ENCODE measurements around the gene TTC3.

Gene TTC3

DNA sequence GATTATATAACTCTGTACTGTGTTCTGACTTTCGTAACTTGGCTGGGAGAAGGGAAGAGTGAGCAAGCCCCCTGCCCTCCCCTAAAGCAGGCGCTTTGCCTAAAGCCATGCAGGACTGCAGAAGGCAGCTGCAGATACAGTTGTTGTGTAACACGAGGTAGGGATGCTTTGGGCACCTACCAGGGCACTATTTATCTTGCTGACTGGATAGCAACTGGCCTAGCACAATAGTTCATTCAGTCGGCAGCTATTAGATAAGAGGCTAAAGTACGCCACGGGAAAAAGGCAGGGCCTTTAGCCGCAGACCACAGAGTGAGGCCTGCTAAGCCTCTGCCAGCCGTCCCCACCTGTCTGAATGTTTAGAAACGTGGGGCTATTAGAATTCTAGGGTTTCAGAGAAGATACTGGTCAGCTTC lies 80.9 kb downstream of the TTC3 start:
- DNase-seq = no peak

GRCh38 chr21:37155186-37155585 lies 82.1 kb downstream of the TTC3 start:
- DNase-seq = no peak

DNA sequence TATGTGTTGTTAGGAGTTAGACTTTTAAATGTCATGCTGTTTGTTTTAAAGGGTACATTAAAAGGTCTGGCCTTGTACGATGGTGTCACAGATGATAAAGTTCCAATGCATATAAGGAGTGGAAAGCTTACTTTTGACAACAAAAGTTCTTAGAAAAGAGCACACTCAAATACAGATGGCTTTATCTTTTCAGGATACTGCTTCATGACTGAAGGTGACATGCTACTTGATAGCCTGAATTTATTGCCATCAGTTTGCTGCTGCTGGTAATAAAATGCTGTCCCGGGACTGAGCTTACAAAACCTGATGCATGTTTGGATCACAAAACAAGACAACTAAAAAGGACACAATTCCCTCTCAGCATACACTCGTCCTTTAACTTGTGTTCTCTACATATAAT lies 84.9 kb downstream of the TTC3 start:
- no peak for DNase-seq

DNA sequence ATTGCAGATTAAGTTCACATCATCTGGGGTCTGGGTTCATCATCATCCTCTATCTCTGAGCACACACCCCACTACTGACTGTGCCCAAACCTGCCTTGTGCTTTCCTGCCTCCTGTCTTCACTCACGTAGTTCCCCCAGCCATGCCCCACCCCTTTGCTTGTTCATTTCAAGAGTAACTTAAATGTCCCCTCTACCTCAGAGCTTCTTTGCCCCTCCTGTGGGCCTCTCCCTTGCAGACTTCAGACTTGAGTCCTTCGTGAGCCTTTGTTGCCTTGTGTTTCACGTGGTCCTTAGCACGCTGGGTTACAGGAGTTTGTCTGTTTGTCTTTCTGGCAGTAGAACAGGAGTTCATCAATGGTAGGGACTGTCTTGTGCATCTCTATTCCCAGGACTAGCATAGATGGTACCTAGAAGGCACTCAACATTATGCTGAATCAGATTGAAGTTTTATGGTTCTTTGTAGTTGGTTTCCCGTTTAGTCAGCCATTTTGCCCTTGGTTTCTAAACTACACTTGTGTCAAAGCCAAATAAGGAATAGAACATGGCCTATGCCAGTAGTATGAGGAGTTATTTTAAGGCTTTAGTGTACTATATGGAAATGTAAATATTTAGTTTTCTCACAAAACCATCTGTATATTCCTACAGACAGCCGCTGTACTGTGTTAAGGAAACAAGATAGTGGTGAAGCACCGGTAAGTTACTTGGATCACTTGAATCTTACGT lies 86.2 kb downstream of the TTC3 start:
- DNase-seq = no peak

- no peak for DNase-seq
These were observed 86.9 kb downstream of the TTC3 start for GRCh38 chr21:37159949-37160348.

DNA sequence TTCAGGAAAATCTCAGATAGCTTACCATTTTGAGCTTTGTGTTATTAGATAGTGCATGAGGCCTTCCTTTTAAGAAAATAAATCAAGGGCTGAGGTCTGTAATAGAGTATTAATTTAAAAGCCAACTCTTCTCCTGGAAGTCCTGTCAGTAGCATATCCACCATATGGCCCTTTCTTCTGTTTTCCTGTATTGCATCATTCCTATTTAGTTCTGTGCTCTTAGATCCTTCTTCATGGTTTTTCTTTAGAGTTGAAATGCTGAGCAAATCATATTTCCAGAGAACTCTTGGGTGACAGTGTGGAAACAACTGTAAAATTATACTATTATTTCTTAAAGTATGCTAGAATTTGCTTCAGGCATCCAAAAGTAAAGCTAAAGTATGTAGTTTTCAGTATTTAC lies 91.7 kb downstream of the TTC3 start:
- DNase-seq = no peak

DNA sequence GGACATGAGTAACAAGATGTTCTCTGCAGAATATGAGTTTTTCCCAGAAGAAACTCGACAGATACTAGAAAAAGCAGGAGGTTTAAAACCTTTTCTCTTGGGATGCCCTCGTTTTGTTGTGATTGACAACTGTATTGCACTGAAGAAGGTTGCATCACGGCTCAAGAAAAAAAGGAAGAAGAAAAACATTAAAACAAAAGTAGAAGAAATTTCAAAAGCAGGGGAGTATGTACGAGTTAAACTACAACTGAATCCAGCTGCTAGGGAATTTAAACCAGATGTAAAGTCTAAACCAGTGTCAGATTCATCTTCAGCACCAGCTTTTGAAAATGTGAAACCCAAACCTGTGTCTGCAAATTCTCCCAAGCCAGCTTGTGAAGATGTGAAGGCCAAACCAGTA lies 92.5 kb downstream of the TTC3 start:
- no peak for DNase-seq

- peak; percentile 19 for DNase-seq
These were observed 93.7 kb downstream of the TTC3 start for GRCh38 chr21:37166733-37167132.

DNA sequence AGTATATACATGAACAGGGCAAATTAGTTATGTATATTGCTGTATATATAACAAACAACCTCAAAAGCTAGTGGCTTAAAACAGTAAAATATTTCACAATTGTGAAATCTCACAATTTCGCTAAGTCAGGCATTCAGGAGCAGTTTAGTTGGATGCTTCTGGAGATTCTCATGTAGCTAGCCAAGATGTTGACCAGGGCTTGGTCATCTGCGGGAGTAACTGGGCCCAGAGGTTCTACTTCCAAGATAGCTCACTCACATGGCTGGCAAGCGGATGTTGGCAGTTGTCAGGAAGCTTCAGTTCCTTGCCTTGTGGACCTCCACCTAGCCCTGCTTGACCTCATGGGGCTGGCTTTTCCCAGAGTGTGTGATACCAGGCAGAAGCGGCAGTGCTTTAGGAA lies 95.6 kb downstream of the TTC3 start:
- no peak for DNase-seq

DNA sequence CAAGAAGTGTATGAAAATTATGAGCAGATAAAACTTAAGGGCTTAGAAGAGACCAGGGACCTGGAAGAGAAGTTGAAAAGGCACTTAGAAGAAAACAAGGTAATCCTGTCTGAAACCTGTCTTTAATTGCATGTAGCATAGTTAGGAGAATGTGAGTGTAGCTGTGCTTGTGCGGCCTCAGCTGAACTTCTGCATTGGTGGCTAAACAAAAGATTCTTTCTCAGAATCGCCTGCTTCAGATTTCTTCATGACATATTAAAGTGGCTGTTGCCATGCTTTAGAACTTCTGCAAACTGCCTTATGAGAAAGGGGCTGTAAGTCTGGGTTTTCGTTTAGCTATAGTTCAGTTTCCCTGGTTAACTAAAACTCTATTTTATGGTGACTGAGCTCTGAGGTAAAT lies 99.6 kb downstream of the TTC3 start:
- DNase-seq = no peak

GRCh38 chr21:37176716-37177115 lies 103.7 kb downstream of the TTC3 start:
- no peak for DNase-seq

DNA sequence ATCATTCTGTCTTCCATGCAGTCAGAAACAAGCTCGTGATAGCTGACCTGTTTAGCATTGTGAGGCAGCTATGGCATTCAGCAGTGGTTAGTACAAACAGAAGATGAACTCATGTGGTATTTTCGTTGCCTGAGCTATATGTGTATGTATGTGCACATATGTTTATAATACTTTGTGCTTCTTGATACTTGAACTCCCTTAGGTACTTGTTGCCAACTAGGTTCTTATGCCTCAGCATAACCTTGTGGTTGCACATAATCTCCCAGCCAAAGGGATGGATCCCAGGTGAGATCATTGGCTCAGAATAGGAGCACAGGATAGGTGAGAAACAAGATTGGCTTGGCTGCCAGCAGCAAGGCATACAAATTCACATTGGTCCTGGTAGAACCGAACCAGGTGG lies 108.0 kb downstream of the TTC3 start:
- no peak for DNase-seq

GRCh38 chr21:37182222-37182621 lies 109.2 kb downstream of the TTC3 start:
- DNase-seq = no peak

GRCh38 chr21:37183749-37184148 lies 110.7 kb downstream of the TTC3 start:
- DNase-seq = no peak

DNA sequence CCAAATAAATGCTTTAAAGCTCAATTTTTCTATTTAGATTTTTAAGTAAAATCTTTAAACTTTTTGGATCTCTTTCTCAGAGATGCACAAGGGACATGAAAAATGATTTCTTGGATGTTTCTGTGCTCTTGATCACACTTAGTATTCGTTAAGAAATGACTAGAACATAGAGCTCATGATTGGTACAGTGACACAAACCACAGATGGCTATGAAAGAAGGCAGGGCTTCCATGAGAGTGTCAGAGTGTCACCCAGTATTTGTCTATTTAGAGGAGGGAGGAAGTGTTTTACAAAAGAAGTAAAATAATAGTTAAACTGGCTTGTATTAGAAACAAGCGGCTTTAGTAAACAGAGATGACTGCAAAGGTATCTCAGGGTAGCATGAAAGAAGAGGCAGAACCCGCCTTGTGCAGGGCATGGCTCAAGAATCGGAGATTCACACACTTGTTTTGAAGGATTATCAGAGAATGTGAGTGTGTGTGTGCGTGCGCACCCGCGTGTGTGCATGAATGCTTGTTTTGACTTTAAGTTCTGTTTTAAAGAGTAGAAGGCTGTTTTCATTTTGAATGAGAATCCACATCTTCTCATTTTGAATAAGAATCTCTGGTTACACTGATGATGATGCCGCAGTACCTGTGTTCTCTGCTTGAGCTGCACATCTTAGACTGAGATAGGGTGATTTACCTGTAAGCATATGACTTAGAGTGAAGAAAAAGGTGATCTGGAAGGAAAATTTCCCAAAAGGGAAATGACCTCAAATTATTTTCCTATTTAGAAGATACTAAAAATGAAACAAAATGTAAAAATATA lies 111.9 kb downstream of the TTC3 start:
- no peak for DNase-seq

- DNase-seq = no peak
These were observed 113.9 kb downstream of the TTC3 start for GRCh38 chr21:37186983-37187382.

GRCh38 chr21:37188825-37189224 lies 115.8 kb downstream of the TTC3 start:
- no peak for DNase-seq

- no peak for DNase-seq
These were observed 119.0 kb downstream of the TTC3 start for GRCh38 chr21:37192019-37192418.

DNA sequence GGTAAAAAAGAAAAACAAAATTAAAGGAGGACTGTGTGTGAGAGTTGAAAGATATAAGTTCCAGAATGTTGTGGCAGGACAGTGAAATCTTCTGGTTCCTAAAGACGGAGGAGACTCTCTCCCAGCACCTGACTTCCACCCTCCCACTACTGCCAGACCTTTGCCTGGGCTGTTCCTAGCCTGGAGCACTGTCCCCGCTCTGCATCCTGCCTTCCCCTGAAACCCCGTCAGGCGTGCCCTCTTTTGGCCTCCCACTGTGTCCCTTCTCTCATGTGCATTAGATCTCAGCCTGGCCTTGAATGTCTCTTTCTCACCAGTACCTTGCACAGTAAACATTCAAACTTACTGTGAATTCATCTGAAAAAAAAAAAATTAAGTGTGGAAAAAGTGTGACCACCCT lies 120.0 kb downstream of the TTC3 start:
- DNase-seq = no peak

GRCh38 chr21:37193676-37194075 lies 120.6 kb downstream of the TTC3 start:
- no peak for DNase-seq

DNA sequence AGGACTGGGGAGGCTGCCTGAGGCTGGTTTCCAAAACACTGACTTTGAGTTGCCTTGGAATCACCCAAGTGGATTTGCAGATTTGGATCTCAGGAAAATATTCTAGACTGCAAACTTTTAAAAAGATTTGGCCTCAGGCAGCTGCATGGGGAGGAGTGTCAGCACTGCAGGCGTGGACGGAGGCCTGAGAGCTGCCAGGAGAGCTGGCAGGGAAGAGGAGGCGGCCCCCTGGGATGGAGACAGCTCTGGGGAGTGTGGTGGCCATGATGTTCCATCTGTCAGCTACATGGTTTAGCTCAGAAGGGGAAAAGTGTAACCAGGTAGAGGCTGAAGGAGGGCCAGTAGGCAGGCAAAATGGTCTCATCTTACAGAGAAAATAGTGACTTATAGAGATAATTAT lies 122.0 kb downstream of the TTC3 start:
- DNase-seq = no peak

GRCh38 chr21:37195610-37196009 lies 122.6 kb downstream of the TTC3 start:
- DNase-seq = no peak

- no peak for DNase-seq
These were observed 123.8 kb downstream of the TTC3 start for GRCh38 chr21:37196847-37197246.

- DNase-seq = no peak
These were observed 124.7 kb downstream of the TTC3 start for GRCh38 chr21:37197746-37198145.

Data from CD4-positive, alpha-beta T cell treated with Interleukin-17A for 1 hour (primary cell).